Thyroid gland (tissue), 4 donors: ENCODE results near the gene GRM7.

Experiments used
- CTCF ChIP-seq, 6 experiments: fragments of 200-600 bp in 3 of 6; fragments of 450-650 bp in 3 of 6; sonication (generic) in 3 of 6; IDR thresholded peaks; one replicate each; pipeline ENCODE4 v1.5.1; 2016 to 2019; ENCODE audit warnings: antibody characterized with exemption in 6 of 6, mild to moderate bottlenecking in 2 of 6, inconsistent platforms in 1 of 6, moderate library complexity in 1 of 6
- POLR2A ChIP-seq, 2 donors: fragments of 450-650 bp; IDR thresholded peaks; one replicate each; pipeline ENCODE4 v1.6.1; 2017; ENCODE audit warnings: antibody characterized with exemption in 2 of 2, mild to moderate bottlenecking in 2 of 2, moderate library complexity in 1 of 2

GRCh38 chr3:7721869-7722268, 861.0 kb downstream of the GRM7 start:
- no peak for TF ChIP-seq CTCF (IDR thresholded peaks at IDR 0.05)
- TF ChIP-seq POLR2A (IDR thresholded peaks at IDR 0.05), result no peak
